NB4 (cell line): ENCODE data around the gene ARL16.

ENCODE experiments used
- POLR2A ChIP-seq: IDR thresholded peaks from 2 replicates; pipeline ENCODE4 v1.6.1; 2011; ENCODE audit warnings: mild to moderate bottlenecking; ENCODE audit not compliant: insufficient read length; ENCODE audit errors: extremely low read depth
- TF ChIP-seq, protein P1 (sequence below): IDR thresholded peaks from one replicate; pipeline ENCODE4 v1.5.1; 2012; ENCODE audit warnings: low read depth, low read length

DNA sequence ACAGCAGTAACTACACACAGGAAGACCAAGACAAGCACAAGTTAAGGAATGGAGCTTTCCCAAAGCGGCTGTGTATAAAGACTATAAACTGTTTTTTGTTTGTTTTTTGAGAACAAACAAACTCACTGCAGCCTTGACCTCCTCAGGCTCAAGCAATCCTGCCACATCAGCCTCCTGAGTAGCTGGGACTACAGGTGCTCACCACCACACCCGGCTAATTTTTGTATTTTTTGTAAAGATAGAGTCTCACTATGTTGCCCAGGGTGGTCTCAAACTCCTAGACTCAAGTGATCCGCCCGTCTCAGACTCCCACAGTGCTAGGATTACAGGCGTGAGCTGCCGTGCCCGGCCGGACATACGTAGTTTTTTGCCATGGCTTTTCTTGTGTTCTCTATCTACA lies 23.2 kb downstream of the ARL16 start:
- TF ChIP-seq, protein P1, sequence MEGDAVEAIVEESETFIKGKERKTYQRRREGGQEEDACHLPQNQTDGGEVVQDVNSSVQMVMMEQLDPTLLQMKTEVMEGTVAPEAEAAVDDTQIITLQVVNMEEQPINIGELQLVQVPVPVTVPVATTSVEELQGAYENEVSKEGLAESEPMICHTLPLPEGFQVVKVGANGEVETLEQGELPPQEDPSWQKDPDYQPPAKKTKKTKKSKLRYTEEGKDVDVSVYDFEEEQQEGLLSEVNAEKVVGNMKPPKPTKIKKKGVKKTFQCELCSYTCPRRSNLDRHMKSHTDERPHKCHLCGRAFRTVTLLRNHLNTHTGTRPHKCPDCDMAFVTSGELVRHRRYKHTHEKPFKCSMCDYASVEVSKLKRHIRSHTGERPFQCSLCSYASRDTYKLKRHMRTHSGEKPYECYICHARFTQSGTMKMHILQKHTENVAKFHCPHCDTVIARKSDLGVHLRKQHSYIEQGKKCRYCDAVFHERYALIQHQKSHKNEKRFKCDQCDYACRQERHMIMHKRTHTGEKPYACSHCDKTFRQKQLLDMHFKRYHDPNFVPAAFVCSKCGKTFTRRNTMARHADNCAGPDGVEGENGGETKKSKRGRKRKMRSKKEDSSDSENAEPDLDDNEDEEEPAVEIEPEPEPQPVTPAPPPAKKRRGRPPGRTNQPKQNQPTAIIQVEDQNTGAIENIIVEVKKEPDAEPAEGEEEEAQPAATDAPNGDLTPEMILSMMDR = no peak
- no peak for TF ChIP-seq POLR2A
